ENCODE measurements around the gene PRIMA1. TPM values are rescaled to one million over a fixed set of nuclear protein-coding genes. Genes with fewer than 3 reads are reported as not detected.

PRIMA1 gene
- total RNA-seq, 1 experiment from 2014 or later = 2.3 TPM

DNA sequence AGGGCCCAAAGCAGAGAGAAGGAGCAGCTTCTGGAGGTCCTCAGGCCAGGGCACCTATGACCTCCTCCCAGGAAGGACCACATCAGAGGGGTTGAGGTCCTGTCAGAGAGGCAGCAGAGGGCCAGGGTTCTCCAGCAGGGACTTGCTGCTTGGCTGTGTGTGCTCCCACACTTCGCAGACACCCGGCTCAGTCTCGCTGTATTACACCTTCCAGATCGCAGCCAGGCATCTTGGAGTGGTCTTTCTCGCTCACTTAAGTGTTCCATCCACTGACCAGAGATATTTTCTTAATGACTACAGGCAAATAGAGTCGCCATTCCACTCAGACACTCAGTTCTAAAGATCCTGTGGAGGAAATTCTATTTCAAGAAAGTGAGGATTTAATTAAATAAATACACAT lies 84.3 kb downstream of the PRIMA1 start:
- no peak overlapping the region for H3K18ac ChIP-seq (ENCODE audit: insufficient read length, low read depth, low read length)
- Mint-ChIP-seq H3K9me3 (peaks cover 3 to 5% of the 10 kb centered on the region in 2 experiments; a peak in 4 of 5 replicates), H3K27me3 (ENCODE audit: low read depth) (no peaks in the 10 kb centered on the region), H3K27ac (no peak overlapping the region), H3K36me3 (ENCODE audit: insufficient read depth in 1 of 3, low read depth in 3 of 3) (peaks cover 0 to 5% (median 0%) of the 10 kb centered on the region in 3 experiments; a peak in 3 of 7 replicates), H3K4me1 (peaks cover 6 to 7% of the 10 kb centered on the region in 2 experiments; a peak in 3 of 4 replicates), H3K4me3 (no peak overlapping the region)
- H3K4me2 ChIP-seq (ENCODE audit: insufficient read depth, insufficient read length, low read length) = no peak overlapping the region
- no peak overlapping the region for H2BK120ac ChIP-seq (ENCODE audit: low read depth, low read length, poor library complexity, severe bottlenecking)
- H3K23ac ChIP-seq (ENCODE audit: insufficient read length, low read depth, low read length) = no peak overlapping the region
- H3K9me3 ChIP-seq (ENCODE audit: control insufficient read depth, low read depth, low read length) = no peaks in the 10 kb centered on the region
- H3K27me3 ChIP-seq (ENCODE audit: insufficient read depth, low read length) = no peaks in the 10 kb centered on the region
- no peaks in the 10 kb centered on the region for H3K23me2 ChIP-seq (ENCODE audit: insufficient read length, low read depth, low read length, poor library complexity, severe bottlenecking)
- WGBS (ENCODE audit: extremely low coverage, insufficient read length, low lambda C conversion rate) = no CpG with 5 or more reads among the region's 6 CpGs
- no peak for DNase-seq
- no peak overlapping the region for H3K9ac ChIP-seq (ENCODE audit: extremely low read depth, insufficient read length, low read length)
- no peak overlapping the region for H3K27ac ChIP-seq (ENCODE audit: insufficient read length, low read depth, low read length)
- no peak overlapping the region for H3K56ac ChIP-seq (ENCODE audit: insufficient read length, low read depth, low read length)
- no peak overlapping the region for H3K4ac ChIP-seq (ENCODE audit: low read depth, low read length)
- H4K5ac ChIP-seq (ENCODE audit: insufficient read length, low read depth, low read length) = no peak overlapping the region
- H2BK15ac ChIP-seq (ENCODE audit: low read depth, low read length) = no peak overlapping the region
- no peak overlapping the region for H2BK5ac ChIP-seq (ENCODE audit: insufficient read length, low read length)
- H2BK12ac ChIP-seq (ENCODE audit: insufficient read length, low read depth, low read length) = no peak overlapping the region
- no peaks in the 10 kb centered on the region for H3K79me2 ChIP-seq (ENCODE audit: insufficient read depth, low read length)
- no peak overlapping the region for H2AFZ ChIP-seq (ENCODE audit: low read length)
- no peaks in the 10 kb centered on the region for H3K79me1 ChIP-seq (ENCODE audit: insufficient read depth, low read depth, low read length, poor library complexity, severe bottlenecking)
- H3K14ac ChIP-seq (ENCODE audit: insufficient read depth, low read length) = no peak overlapping the region
- no peak for TF ChIP-seq CTCF (conservative IDR thresholded peaks at IDR 0.05)
- no peaks in the 10 kb centered on the region for H4K20me1 ChIP-seq (ENCODE audit: control insufficient read depth, insufficient read depth, insufficient read length)
- no peak overlapping the region for H2AK5ac ChIP-seq (ENCODE audit: insufficient read length, low read length)
- no peak overlapping the region for H3T11ph ChIP-seq (ENCODE audit: low read length)
- H4K8ac ChIP-seq (replicated peaks; ENCODE audit: insufficient read length, low read depth, low read length) = no peak overlapping the region
- no peak overlapping the region for H2BK20ac ChIP-seq (ENCODE audit: low read depth, low read length, poor library complexity, severe bottlenecking)
- no peaks in the 10 kb centered on the region for H3K4me1 ChIP-seq (ENCODE audit: insufficient read depth, low read length)
- H4K91ac ChIP-seq (ENCODE audit: insufficient read length, low read depth, low read length) = no peak overlapping the region

Measured in H9 (cell line).